ENCODE results near the gene NFASC. TPM values are rescaled to one million over a fixed set of nuclear protein-coding genes. Genes with fewer than 3 reads are reported as not detected.

Gene NFASC
- total and polyA plus RNA-seq, 8 donors: 1.1 to 54.2 (median 13.3) TPM

GRCh38 chr1:205068001-205068400 is 197.3 kb downstream of the NFASC start:
- WGBS, 5 donors: 72 to 96% (median 89%) methylated on average over 4 of the region's 4 CpGs
- Histone ChIP-seq H3K27ac (no peak overlapping the region), H3K9me3 (no peaks in the 10 kb centered on the region), H3K4me3 (no peak overlapping the region), H3K27me3 (peaks cover 0 to 10% (median 0%) of the 10 kb centered on the region in 3 donors), H3K4me1 (no peaks in the 10 kb centered on the region), H3K36me3 (no peaks in the 10 kb centered on the region)
- TF ChIP-seq POLR2A (IDR thresholded peaks at IDR 0.05) (no peak), POLR2AphosphoS5 (IDR thresholded peaks at IDR 0.05) (no peak), EP300 (IDR thresholded peaks at IDR 0.05) (no peak), CTCF (IDR thresholded peaks at IDR 0.05) (no peak)
- DNase-seq: no peak
- intact Hi-C loops (cut with DNase I; ENCODE audit: low total_unique reads): no loop called here

- H3K9me3 ChIP-seq: no peaks in the 10 kb centered on the region
- intact Hi-C loops (cut with DNase I; ENCODE audit: low total_unique reads): no loop called here
- H3K27ac ChIP-seq: no peak overlapping the region
- H3K36me3 ChIP-seq: no peaks in the 10 kb centered on the region
- peaks cover 0 to 10% (median 0%) of the 10 kb centered on the region in 3 donors for H3K27me3 ChIP-seq
- WGBS, 5 donors: 13 to 43% (median 34%) methylated on average over 2 of the region's 2 CpGs
- TF ChIP-seq CTCF (IDR thresholded peaks at IDR 0.05) (no peak), POLR2AphosphoS5 (IDR thresholded peaks at IDR 0.05) (no peak), POLR2A (IDR thresholded peaks at IDR 0.05) (no peak)
- H3K4me3 ChIP-seq: no peak overlapping the region
- H3K4me1 ChIP-seq: no peaks in the 10 kb centered on the region
- no peak for DNase-seq
These were observed 197.9 kb downstream of the NFASC start for GRCh38 chr1:205068457-205069040.

GRCh38 chr1:205069371-205070125 is 198.9 kb downstream of the NFASC start:
- WGBS, 5 donors: 80 to 87% (median 82%) methylated on average over 35 to 42 of the region's 42 CpGs
- intact Hi-C loops (cut with DNase I; ENCODE audit: low total_unique reads): no loop called here
- Histone ChIP-seq H3K27me3 (peaks cover 0 to 10% (median 0%) of the 10 kb centered on the region in 3 donors), H3K9me3 (no peaks in the 10 kb centered on the region), H3K4me1 (no peaks in the 10 kb centered on the region), H3K36me3 (no peaks in the 10 kb centered on the region), H3K27ac (no peak overlapping the region), H3K4me3 (no peak overlapping the region)
- DNase-seq: no peak
- TF ChIP-seq POLR2AphosphoS5 (IDR thresholded peaks at IDR 0.05) (no peak), EP300 (IDR thresholded peaks at IDR 0.05) (no peak), POLR2A (IDR thresholded peaks at IDR 0.05) (no peak), CTCF (IDR thresholded peaks at IDR 0.05) (no peak)

- Histone ChIP-seq H3K27me3 (peaks cover 0 to under 1% (median 0%) of the 10 kb centered on the region in 3 donors), H3K4me3 (no peak overlapping the region), H3K4me1 (no peaks in the 10 kb centered on the region), H3K9me3 (no peaks in the 10 kb centered on the region), H3K27ac (no peak overlapping the region), H3K36me3 (no peaks in the 10 kb centered on the region)
- WGBS, 5 donors: 81 to 91% (median 87%) methylated on average over 2 of the region's 2 CpGs
- no peak for DNase-seq
- TF ChIP-seq POLR2AphosphoS5 (IDR thresholded peaks at IDR 0.05): no peak
- no peak for TF ChIP-seq CTCF (IDR thresholded peaks at IDR 0.05)
- no peak for TF ChIP-seq POLR2A (IDR thresholded peaks at IDR 0.05)
- no peak for TF ChIP-seq EP300 (IDR thresholded peaks at IDR 0.05)
- intact Hi-C loops (cut with DNase I; ENCODE audit: low total_unique reads): no loop called here
These were observed 200.4 kb downstream of the NFASC start for GRCh38 chr1:205071028-205071409.
